ENCODE measurements around the gene TEKT5.
A peak's percentile ranks its signal among the peaks of the same experiment; 100 is the strongest.
"Not testable (repeated sequence)": the region's sequence is repeated elsewhere in the genome, so short reads cannot be mapped to it uniquely, and the experiment has no call there.

Gene TEKT5

GRCh38 chr16:10694830-10695229, at the start of gene TEKT5:
Gene TEKT5 (minus strand): TSS chr16:10694930. CDS start chr16:10694873, 57 bp downstream.
- no peak within 1 kb of the TSS for H3K4me3 ChIP-seq (ENCODE audit: low read depth, low read length)
- no peak for DNase-seq (ENCODE audit: low read depth)

- DNase-seq (ENCODE audit: low read depth): peak; percentile 94
These were observed 49.1 kb upstream of the TEKT5 start, which contains the start of gene NUBP1 for GRCh38 chr16:10743610-10744369. Gene NUBP1 (plus strand): TSS chr16:10743842. CDS start chr16:10743864, 22 bp downstream.

GRCh38 chr16:10743227-10743609, 48.5 kb upstream of the TEKT5 start:
- no peak for DNase-seq (ENCODE audit: low read depth)
- peak overlapping the region; percentile 64 for H3K4me3 ChIP-seq (ENCODE audit: low read depth, low read length)

More at GRCh38 chr16:10743610-10744369, 49.1 kb upstream of the TEKT5 start, which contains the start of gene NUBP1:
- peak within 1 kb of the TSS; percentile 64 for H3K4me3 ChIP-seq (ENCODE audit: low read depth, low read length)

GRCh38 chr16:10741844-10742243, 47.1 kb upstream of the TEKT5 start:
- H3K4me3 ChIP-seq (ENCODE audit: low read depth, low read length): no peak overlapping the region
- DNase-seq (ENCODE audit: low read depth): no peak

GRCh38 chr16:10741249-10741648, 46.5 kb upstream of the TEKT5 start:
- not testable (repeated sequence) for H3K4me3 ChIP-seq (ENCODE audit: low read depth, low read length); DNase-seq (ENCODE audit: low read depth)

- no peak for DNase-seq (ENCODE audit: low read depth)
- H3K4me3 ChIP-seq (ENCODE audit: low read depth, low read length): no peak overlapping the region
These were observed 46.1 kb upstream of the TEKT5 start for GRCh38 chr16:10740845-10741208.

- H3K4me3 ChIP-seq (ENCODE audit: low read depth, low read length): no peak overlapping the region
- DNase-seq (ENCODE audit: low read depth): no peak
These were observed 45.5 kb upstream of the TEKT5 start for GRCh38 chr16:10740000-10740844.

- no peak overlapping the region for H3K4me3 ChIP-seq (ENCODE audit: low read depth, low read length)
- DNase-seq (ENCODE audit: low read depth): no peak
These were observed 43.7 kb upstream of the TEKT5 start for GRCh38 chr16:10738231-10739077.

- DNase-seq (ENCODE audit: low read depth): no peak
- H3K4me3 ChIP-seq (ENCODE audit: low read depth, low read length): no peak overlapping the region
These were observed 42.4 kb upstream of the TEKT5 start for GRCh38 chr16:10737068-10737625.

GRCh38 chr16:10731790-10732189, 37.1 kb upstream of the TEKT5 start:
- no peak for DNase-seq (ENCODE audit: low read depth)
- H3K4me3 ChIP-seq (ENCODE audit: low read depth, low read length): no peak overlapping the region

GRCh38 chr16:10729104-10730048, 34.6 kb upstream of the TEKT5 start:
- no peak overlapping the region for H3K4me3 ChIP-seq (ENCODE audit: low read depth, low read length)
- DNase-seq (ENCODE audit: low read depth): no peak

GRCh38 chr16:10728003-10728887, 33.5 kb upstream of the TEKT5 start:
- no peak for DNase-seq (ENCODE audit: low read depth)
- H3K4me3 ChIP-seq (ENCODE audit: low read depth, low read length): no peak overlapping the region

GRCh38 chr16:10708969-10709368, 14.2 kb upstream of the TEKT5 start:
- H3K4me3 ChIP-seq (ENCODE audit: low read depth, low read length): no peak overlapping the region
- no peak for DNase-seq (ENCODE audit: low read depth)

- H3K4me3 ChIP-seq (ENCODE audit: low read depth, low read length): no peak overlapping the region
- no peak for DNase-seq (ENCODE audit: low read depth)
These were observed 5.0 kb upstream of the TEKT5 start for GRCh38 chr16:10699756-10700155.

GRCh38 chr16:10694306-10694705, 424 bp downstream of the TEKT5 start:
- H3K4me3 ChIP-seq (ENCODE audit: low read depth, low read length): no peak overlapping the region
- no peak for DNase-seq (ENCODE audit: low read depth)

GRCh38 chr16:10693889-10694288, 841 bp downstream of the TEKT5 start:
- no peak for DNase-seq (ENCODE audit: low read depth)
- H3K4me3 ChIP-seq (ENCODE audit: low read depth, low read length): no peak overlapping the region

- no peak for DNase-seq (ENCODE audit: low read depth)
- H3K4me3 ChIP-seq (ENCODE audit: low read depth, low read length): no peak overlapping the region
These were observed 2.3 kb downstream of the TEKT5 start for GRCh38 chr16:10692470-10692869.

Data from skeletal muscle cell (primary cell).